ENCODE measurements around the gene SMG6.

SMG6 gene

GRCh38 chr17:2250140-2251095 lies 53.2 kb downstream of the SMG6 start:
- no peak for TF ChIP-seq CTCF (IDR thresholded peaks at IDR 0.05)

- TF ChIP-seq CTCF (IDR thresholded peaks at IDR 0.05), result no peak
These were observed 56.6 kb downstream of the SMG6 start for GRCh38 chr17:2247005-2247404.

GRCh38 chr17:2244545-2245525 lies 58.8 kb downstream of the SMG6 start:
- TF ChIP-seq CTCF (IDR thresholded peaks at IDR 0.05), result peak; percentile 98

- TF ChIP-seq CTCF (IDR thresholded peaks at IDR 0.05), result no peak
These were observed 59.6 kb downstream of the SMG6 start for GRCh38 chr17:2243953-2244352.

GRCh38 chr17:2241823-2242222 lies 61.8 kb downstream of the SMG6 start:
- TF ChIP-seq CTCF (IDR thresholded peaks at IDR 0.05), result no peak

- no peak for TF ChIP-seq CTCF (IDR thresholded peaks at IDR 0.05)
These were observed 63.0 kb downstream of the SMG6 start for GRCh38 chr17:2240541-2240940.

- TF ChIP-seq CTCF (IDR thresholded peaks at IDR 0.05), result no peak
These were observed 63.6 kb downstream of the SMG6 start for GRCh38 chr17:2239882-2240430.
